HEK293T (cell line): Measurements from ENCODE around the gene ARMC8.

Experiments
- CTCF ChIA-PET: fragments of 350-600 bp; formaldehyde crosslinking; extraction: SDS; loops from one replicate; lab custom pipeline; 2021; ENCODE audit warnings: antibody characterized with exemption, inconsistent platforms; lab: Yijun Ruan, JAX
- POLR2A ChIA-PET: fragments of 350-600 bp; formaldehyde crosslinking; extraction: SDS; loops from one replicate; lab custom pipeline; 2020; ENCODE audit warnings: antibody characterized with exemption, inconsistent platforms; lab: Yijun Ruan, JAX
- DNase-seq: peaks from one replicate; pipeline ENCODE4 v3.0.0; 2012; ENCODE audit warnings: mixed read lengths; ENCODE audit errors: extremely low spot score
- ARNT ChIP-seq: fragments of 450-650 bp; IDR thresholded peaks from 2 replicates; pipeline ENCODE4 v1.6.1; 2017; ENCODE audit warnings: mild to moderate bottlenecking
- BHLHE40 ChIP-seq: fragments of 450-650 bp; IDR thresholded peaks from 2 replicates; pipeline ENCODE4 v1.6.1; 2016; ENCODE audit warnings: mild to moderate bottlenecking, moderate library complexity, borderline replicate concordance
- CTBP1 ChIP-seq: fragments of 450-650 bp; IDR thresholded peaks from 2 replicates; pipeline ENCODE4 v1.6.1; 2016; ENCODE audit warnings: borderline replicate concordance
- ELF4 ChIP-seq: fragments of 450-650 bp; IDR thresholded peaks from 2 replicates; pipeline ENCODE4 v1.6.1; 2017; ENCODE audit warnings: antibody characterized with exemption
- FOXA1 ChIP-seq: fragments of 450-650 bp; IDR thresholded peaks from 2 replicates; pipeline ENCODE4 v1.6.1; 2016; ENCODE audit warnings: mild to moderate bottlenecking
- FOXK2 ChIP-seq: fragments of 450-650 bp; IDR thresholded peaks from 2 replicates; pipeline ENCODE4 v1.6.1; 2016; ENCODE audit warnings: mild to moderate bottlenecking
- FOXM1 ChIP-seq: fragments of 450-650 bp; IDR thresholded peaks from 2 replicates; pipeline ENCODE4 v1.6.1; 2017; ENCODE audit warnings: mild to moderate bottlenecking, borderline replicate concordance
- HDGF ChIP-seq: fragments of 450-650 bp; IDR thresholded peaks from 2 replicates; pipeline ENCODE4 v1.6.1; 2017; ENCODE audit warnings: antibody characterized with exemption, borderline replicate concordance
- L3MBTL2 ChIP-seq: fragments of 450-650 bp; conservative IDR thresholded peaks from 2 replicates; pipeline ENCODE4 v1.6.1; 2016; ENCODE audit warnings: mild to moderate bottlenecking
- LEF1 ChIP-seq: fragments of 450-650 bp; IDR thresholded peaks from 2 replicates; pipeline ENCODE4 v1.6.1; 2017; ENCODE audit warnings: mild to moderate bottlenecking, borderline replicate concordance
- NFRKB ChIP-seq: fragments of 450-650 bp; IDR thresholded peaks from 2 replicates; pipeline ENCODE4 v1.6.1; 2016; ENCODE audit warnings: mild to moderate bottlenecking, moderate library complexity
- PKNOX1 ChIP-seq: fragments of 450-650 bp; IDR thresholded peaks from 2 replicates; pipeline ENCODE4 v1.6.1; 2016
- SP1 ChIP-seq: fragments of 450-650 bp; IDR thresholded peaks from 2 replicates; pipeline ENCODE4 v1.6.1; 2017
- SUZ12 ChIP-seq: fragments of 450-650 bp; IDR thresholded peaks from 2 replicates; pipeline ENCODE4 v1.6.1; 2016; ENCODE audit warnings: mild to moderate bottlenecking
- TARDBP ChIP-seq: fragments of 450-650 bp; IDR thresholded peaks from 2 replicates; pipeline ENCODE4 v1.6.1; 2016
- ZNF384 ChIP-seq: fragments of 450-650 bp; IDR thresholded peaks from 2 replicates; pipeline ENCODE4 v1.6.1; 2016

Gene ARMC8

GRCh38 chr3:138308783-138309182 is 121.7 kb downstream of the ARMC8 start:
- ChIA-PET POLR2A (no interaction called here), CTCF (no interaction called here)
- TF ChIP-seq ZNF384 (peak; percentile 55; the same call in 1 of the 2 replicates), SUZ12 (no peak)
- DNase-seq, result no peak

DNA sequence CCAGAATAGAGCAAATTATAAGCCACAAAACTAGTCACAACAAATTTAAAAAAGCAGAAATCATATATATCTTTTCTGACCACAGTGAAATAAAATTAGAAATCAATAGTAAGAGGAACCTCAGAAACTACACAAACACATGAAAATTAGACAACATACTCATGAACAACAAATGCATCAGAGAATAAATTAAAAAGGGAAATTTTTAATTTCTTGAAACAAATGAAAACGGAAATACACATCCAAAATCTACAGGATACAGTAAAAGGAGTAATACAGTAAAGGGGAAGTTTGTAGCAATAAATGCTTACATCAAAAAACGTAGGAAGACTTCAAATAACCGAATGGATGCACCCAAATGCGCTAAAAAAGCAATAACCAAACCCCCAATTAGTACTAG is 123.4 kb downstream of the ARMC8 start:
- TF ChIP-seq NFRKB (no peak), L3MBTL2 (no peak), FOXK2 (no peak), FOXA1 (no peak), ZNF384 (no peak)

GRCh38 chr3:138314751-138315150 is 127.7 kb downstream of the ARMC8 start:
- CTCF ChIA-PET, result no interaction called here
- POLR2A ChIA-PET, result interaction anchor here (0.8 kb wide), 1 partner anchor 101 kb away, joined by 3 read pairs; no protein-coding TSS in a partner anchor
- TF ChIP-seq SUZ12 (no peak), TARDBP (no peak), ELF4 (no peak), FOXK2 (no peak)
- no peak for DNase-seq

More for the DNA sequence above, 123.4 kb downstream of the ARMC8 start:
- CTCF ChIA-PET, result no interaction called here
- no peak for DNase-seq
- POLR2A ChIA-PET, result no interaction called here

DNA sequence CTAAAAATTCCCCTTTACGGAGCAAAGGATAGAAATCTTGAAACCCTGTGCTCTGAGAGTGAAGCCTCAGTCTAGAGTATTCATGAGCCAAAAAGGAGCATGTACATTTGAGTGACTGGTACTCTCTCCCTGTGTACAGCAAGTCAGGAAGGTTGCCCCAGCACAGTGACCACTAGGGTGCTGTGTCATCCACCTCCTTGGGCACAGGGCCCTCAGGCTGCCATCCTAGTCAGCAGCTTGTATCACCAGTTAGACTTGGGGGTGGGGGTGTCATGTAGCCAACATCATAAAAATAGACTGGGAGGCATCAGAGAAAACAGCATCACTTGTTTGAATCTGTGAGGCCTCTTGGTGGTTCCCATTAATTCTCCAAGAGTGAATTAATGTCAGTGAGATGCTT is 130.6 kb downstream of the ARMC8 start:
- TF ChIP-seq SP1 (no peak), ELF4 (no peak), FOXM1 (no peak), PKNOX1 (no peak)
- POLR2A ChIA-PET, result no interaction called here
- no peak for DNase-seq
- CTCF ChIA-PET, result no interaction called here

GRCh38 chr3:138323971-138324370 is 136.9 kb downstream of the ARMC8 start:
- TF ChIP-seq FOXA1 (no peak), SP1 (no peak), SUZ12 (no peak), ELF4 (no peak), NFRKB (no peak), FOXM1 (no peak), BHLHE40 (no peak), HDGF (no peak), PKNOX1 (no peak), L3MBTL2 (no peak), FOXK2 (no peak), TARDBP (no peak), ARNT (no peak), ZNF384 (no peak)
- no peak for DNase-seq
- POLR2A ChIA-PET, result no interaction called here
- CTCF ChIA-PET, result interaction anchor here (1.0 kb wide), 1 partner anchor 94 kb away, joined by 5 read pairs; no protein-coding TSS in a partner anchor

DNA sequence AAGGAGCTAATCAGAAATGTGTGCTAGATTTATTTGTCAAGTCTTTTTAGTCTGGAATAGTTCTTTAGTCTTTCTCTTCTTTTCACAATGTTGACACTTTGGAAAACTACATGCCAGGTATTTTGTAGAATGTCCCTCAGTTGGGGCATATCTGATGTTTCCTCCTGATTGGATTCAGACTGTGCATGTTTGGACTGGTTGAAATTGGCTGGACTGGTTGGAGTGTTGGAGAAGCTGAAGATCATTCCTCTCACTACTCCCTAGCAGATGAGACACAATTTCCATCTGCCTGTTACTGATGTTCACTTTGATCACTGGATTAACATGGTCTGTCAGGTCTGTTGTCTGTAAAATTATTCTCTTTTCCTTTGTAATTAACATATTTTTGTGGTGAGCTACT is 138.9 kb downstream of the ARMC8 start:
- no peak for DNase-seq
- CTCF ChIA-PET, result no interaction called here
- TF ChIP-seq FOXM1 (no peak), CTBP1 (no peak), SP1 (no peak), LEF1 (no peak), HDGF (no peak), ARNT (no peak), L3MBTL2 (no peak), SUZ12 (no peak), TARDBP (no peak), ELF4 (no peak), PKNOX1 (no peak), FOXK2 (no peak), ZNF384 (no peak), NFRKB (no peak)
- POLR2A ChIA-PET, result no interaction called here

GRCh38 chr3:138326866-138327595 is 139.9 kb downstream of the ARMC8 start:
- TF ChIP-seq L3MBTL2 (no peak), BHLHE40 (no peak), CTBP1 (no peak), ARNT (no peak), PKNOX1 (no peak), ELF4 (no peak), FOXM1 (no peak), SP1 (no peak)
- DNase-seq, result no peak
- POLR2A ChIA-PET, result no interaction called here
- CTCF ChIA-PET, result no interaction called here
